NOMO-1 treated with dmso at 0.1 percent for 144 hours (cell line): ENCODE data around the gene HSF2.

Experiments
- DNase-seq: peaks from one replicate; lab custom pipeline; 2025; ENCODE audit not compliant: unreplicated experiment; lab: John Stamatoyannopoulos, UW

Gene HSF2

DNA sequence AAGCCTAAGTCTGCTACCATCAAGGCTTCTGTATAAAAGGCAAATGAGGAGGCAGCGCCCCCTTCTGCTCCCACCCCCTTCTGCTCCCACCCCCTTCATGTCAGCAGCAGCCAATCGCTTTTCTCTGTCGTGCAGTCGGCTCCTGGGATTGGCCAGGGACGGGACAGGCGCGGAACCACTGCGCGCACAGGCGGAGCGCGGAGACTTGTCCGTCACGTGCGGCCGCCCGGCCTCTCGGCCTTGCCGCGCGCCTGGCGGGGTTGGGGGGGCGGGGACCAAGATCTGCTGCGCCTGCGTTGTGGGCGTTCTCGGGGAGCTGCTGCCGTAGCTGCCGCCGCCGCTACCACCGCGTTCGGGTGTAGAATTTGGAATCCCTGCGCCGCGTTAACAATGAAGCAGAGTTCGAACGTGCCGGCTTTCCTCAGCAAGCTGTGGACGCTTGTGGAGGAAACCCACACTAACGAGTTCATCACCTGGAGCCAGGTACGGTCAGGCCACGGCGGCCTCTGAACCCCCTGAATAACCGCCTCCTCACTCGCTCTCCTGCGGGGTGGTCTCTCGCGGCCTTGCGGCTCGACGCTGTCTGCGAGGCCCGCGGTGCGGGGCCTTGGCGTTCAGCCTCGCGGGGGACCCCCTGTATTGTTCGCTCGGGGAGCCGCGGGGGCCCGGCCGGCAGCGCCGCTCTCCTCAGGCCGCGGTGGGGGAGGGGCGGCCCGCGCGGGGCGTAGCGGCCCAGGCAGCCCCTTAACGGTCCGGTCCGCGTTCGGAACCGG is at the start of gene HSF2:
HSF2 (plus strand) TSS at position 305 of the 773 bp plus-strand sequence; CDS start at position 391, 86 bp downstream.
- DNase-seq = peak; percentile 88

DNA sequence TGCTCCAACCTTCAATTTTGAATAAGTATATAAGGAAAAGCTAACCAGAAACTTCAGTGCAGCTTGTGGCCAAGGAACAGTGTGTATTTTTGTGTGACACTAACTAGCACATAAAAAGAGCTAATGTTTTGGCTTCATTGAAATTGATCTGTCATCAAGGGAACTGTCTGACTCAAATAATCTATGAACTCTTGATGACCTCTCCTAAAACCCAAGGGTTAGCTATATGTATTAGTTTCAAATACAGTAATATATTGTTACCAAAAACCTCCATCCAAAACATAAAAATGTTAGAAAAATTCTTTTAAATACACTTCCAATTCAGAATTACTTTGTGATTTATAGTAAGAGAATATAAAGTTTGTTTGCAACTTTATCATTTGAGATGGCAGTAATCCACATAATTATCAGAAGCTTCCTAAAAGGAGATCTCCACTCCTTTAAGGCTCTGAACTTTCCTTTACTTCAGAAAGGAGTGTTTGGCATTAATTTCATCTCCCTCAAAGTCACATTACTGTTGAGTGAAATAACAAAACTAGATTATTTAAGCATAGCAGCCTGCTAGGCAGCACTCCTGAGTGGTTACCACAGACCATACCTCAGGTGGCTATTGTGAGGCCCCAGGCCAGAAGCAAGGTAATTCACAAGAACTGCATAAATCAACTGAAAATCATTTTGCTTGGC is 46.3 kb upstream of the HSF2 start:
- DNase-seq = no peak

DNA sequence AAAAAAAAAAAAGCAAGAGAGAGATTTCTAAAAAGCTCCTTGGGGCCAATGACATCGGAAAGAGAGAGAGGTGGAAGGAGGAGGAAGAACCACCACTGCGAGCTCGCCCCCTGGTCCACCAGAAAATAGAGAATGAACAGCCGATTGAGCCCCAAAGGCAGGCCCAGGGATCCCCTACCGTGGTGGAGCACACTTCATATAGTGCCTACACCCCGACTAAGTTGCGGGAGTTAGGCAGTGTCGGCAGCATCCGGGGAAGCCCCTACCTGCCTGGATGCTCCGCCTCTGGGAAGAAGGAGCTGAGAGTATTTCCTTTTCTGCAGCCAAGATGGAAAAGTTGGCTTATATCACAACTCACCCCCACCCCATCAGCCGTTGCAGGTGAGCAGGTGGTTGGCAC is 38.6 kb upstream of the HSF2 start:
- no peak for DNase-seq

DNA sequence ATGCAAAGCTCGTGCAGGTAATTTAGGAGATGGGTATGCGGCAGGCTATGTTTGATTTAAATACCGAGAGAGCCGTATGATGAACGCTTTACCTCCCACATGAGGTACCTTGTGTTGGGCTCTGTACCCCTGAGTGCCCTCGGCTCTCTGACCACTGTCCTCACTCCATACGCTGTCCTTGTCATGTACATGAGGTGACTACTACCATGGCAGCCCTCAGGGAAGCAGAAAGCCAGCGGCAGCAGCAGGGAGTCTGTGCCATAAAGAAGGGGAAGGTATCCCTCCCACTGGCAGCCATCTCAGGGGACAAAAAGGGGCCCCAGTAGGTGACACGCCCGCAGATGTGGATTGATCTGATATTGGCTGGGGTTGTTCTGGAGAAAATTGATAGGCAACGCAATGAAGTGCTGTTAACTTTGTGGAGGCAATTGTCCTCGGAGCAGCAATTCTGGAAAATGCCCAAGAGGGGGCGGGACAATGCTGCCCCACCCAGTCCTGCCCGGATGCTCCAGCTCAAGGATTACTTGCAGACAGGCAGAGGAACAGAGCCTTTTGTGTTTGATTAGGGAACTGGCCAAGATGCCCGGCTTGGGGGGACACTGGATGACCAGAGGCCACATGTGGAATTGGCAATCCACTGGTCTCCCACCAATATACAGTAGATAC is 38.0 kb upstream of the HSF2 start:
- no peak for DNase-seq

- DNase-seq = no peak
Measured at GRCh38 chr6:122363769-122364483, 35.5 kb upstream of the HSF2 start.

DNA sequence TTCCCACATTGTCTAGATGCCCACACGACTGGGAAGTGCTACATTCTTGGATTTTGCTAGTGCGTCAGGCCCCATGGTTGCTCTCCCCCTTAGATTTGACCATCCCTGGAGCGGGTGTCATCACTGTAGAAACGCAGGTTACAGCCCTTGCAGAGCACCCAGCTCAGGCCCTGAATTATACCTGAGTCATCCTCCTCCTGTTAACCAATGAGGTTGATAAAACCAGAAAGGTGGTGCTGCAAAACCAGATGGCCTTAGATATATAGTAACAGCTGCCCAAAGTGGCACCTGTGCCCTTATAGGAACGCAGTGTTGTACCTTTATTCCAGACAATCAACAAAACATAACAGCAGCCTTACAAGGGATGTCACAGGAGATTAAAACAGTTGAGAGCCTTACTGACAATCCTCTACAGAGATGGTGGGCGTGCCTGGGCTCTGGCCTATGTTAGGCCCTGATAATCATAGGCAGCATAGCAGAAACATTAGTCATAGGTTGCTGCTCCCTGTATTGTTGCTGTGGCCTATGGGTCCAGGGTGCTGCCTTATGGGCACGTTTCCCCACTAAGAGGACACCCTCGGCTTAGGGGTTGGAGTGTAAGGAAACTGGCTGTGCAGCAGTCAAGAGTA is 33.6 kb upstream of the HSF2 start:
- no peak for DNase-seq

DNA sequence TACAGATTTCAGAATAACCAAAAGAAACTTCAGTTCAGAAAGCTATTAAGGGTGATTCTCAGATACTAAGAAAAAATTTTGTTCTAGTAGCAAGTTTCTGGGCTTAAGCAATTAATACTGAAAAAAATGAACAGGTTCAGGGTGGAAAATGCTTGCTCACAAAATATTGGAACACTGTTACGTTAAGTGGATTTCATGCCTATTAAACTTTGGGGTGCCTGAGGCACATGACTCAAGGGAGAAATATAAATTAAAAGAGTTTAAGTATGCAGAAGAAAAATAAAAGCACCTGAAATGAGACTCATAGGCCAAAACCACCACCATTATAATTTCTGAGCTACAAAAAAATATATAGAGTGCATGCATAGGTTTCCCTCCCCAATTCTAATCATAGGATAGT is 32.3 kb upstream of the HSF2 start:
- no peak for DNase-seq

DNA sequence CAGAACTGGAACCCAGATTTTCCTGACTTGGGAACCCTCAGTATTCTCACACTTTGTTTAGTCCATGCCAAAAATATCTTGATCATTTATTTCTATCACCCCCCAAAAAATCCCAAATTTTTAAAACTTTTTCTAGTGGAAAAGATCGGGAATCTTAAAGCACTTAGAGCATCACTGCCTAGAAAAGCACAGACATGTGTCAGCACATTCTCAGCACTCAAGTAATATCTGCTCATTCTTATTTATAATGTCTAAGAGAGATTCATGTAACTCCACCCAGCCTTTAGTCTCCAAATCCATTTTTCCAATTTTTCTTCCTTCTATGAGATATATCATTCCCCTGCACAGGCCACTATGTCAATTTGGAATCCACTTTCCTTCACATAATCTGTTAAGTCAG is 29.9 kb upstream of the HSF2 start:
- no peak for DNase-seq

- no peak for DNase-seq
Measured at GRCh38 chr6:122372647-122373046, 26.8 kb upstream of the HSF2 start.

GRCh38 chr6:122374307-122374706 is 25.1 kb upstream of the HSF2 start:
- no peak for DNase-seq

DNA sequence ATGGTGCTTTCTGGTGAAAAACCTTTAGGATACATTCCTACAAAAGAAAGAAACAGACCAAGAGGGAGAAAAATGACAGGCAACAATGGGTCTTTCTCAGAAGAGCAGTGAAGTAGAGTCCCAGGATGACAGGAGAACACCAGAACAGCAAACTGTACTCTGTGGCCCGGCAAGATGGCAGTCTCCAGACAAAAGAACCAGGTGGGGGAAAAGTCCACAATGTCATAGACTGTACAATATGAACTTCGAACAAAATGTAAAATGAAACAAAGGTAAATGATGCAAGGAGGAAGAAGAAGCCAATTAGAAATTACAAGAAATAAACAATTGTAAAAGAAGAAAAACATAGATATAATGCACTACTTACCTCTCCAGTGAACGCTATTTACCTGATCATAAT is 23.2 kb upstream of the HSF2 start:
- no peak for DNase-seq

- DNase-seq = no peak
Measured at GRCh38 chr6:122381494-122382265, 17.8 kb upstream of the HSF2 start.

- no peak for DNase-seq
Measured at GRCh38 chr6:122385857-122386612, 13.4 kb upstream of the HSF2 start.

DNA sequence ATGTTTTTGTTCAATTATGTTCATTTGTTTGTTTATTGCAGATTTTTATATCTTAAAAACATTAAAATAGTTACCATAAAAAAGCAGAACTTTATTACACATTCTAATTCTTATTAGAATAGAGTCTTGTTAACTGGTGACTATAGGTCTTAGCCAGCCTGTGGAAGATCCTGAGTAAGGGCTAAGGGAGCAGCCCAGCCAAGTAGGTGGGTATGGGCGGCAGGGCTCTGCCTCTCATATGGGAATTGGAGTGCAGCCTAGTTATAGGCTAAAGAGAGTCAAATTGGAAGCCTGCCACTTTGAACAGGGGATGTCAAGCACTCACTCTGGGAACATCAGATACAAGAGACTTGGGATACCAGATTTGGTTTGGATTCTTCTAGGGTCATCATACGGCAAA is 10.5 kb upstream of the HSF2 start:
- DNase-seq = no peak

- DNase-seq = no peak
Measured at GRCh38 chr6:122389704-122390372, 9.6 kb upstream of the HSF2 start.

- DNase-seq = no peak
Measured at GRCh38 chr6:122392564-122393350, 6.7 kb upstream of the HSF2 start.

DNA sequence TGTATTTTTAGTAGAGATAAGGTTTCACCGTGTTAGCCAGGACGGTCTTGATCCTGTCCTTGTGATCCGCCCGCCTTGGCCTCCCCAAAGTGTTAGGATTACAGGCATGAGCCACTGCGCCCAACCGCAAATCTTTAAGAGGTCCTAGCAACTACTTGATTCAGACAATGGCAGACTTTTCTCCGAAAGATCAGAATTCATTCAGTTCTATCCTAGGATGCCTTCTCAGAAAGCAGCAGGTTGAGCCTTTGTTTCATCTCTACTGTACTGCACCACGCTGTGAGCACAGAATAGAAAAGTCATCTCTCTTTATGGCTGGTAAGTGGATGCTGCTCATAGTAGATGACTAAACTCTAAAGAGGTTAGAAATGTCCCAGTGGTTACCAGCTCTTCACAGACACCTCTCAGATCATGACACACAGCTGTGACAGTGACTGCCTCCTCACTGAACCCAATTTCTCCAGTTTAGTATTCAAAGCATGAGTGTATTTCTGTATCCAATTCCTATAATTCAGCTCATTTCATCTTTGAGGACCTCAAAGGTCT is 6.0 kb upstream of the HSF2 start:
- DNase-seq = no peak

- DNase-seq = no peak
Measured at GRCh38 chr6:122394016-122394415, 5.4 kb upstream of the HSF2 start.
